Heart left ventricle (tissue), 13 donors: Measurements from ENCODE around the gene PDE1A.

Experiments
- CTCF ChIP-seq, 12 donors: fragments of 200-600 bp; sonication (generic) in 4 of 12; IDR thresholded peaks; one replicate each; pipeline versions ENCODE4 v1.5.0 to v1.8.0; 2018 to 2022; ENCODE audit warnings: antibody characterized with exemption in 12 of 12, mild to moderate bottlenecking in 5 of 12
- POLR2A ChIP-seq, 2 donors: fragments of 450-650 bp; IDR thresholded peaks; one replicate each; pipeline ENCODE4 v1.6.1; 2017; ENCODE audit warnings: antibody characterized with exemption in 2 of 2, mild to moderate bottlenecking in 2 of 2, moderate library complexity in 2 of 2
- donor health status: ischemic (EF 13 %, LVEDD 7.1; RV severe dilation, severe dysfunction).
- donor health status: DM: no; HTN: yes; CAD: no.
- donor health status: DM: no; HTN: no; CAD: no.
- donor health status: ischemic (EF 25% LVEDD 6.9; RV normal size, moderate dysfunction).
- donor health status: ischemic (EF 25% LVEDD 5.7; RV mildly dilated, moderate dysfunction).
- donor health status: ischemic (EF 35%, LVEDD 5.7; RV mildly dilated, moderate dysfunction).
- donor health status: nonischemic (EF 11% LVEDD 7.7; RV severe dilation, severe dysfunction).
- donor health status: DM: yes; HTN: yes; CAD: no.
- donor health status: PGD.
- donor health status: ischemic (EF 29% LVEDD 5.4; RV normal size, mild dysfunction).
- donor health status: nonischemic (EF 23%, LVEDD 6.1; RV moderate dilation, normal function).

GRCh38 chr2:182368446-182368845 is 58.4 kb downstream of the PDE1A start:
- no peak for TF ChIP-seq CTCF (IDR thresholded peaks at IDR 0.05)
- no peak for TF ChIP-seq POLR2A (IDR thresholded peaks at IDR 0.05)
